WTC11 (cell line): ENCODE measurements around the gene ROPN1L.

Experiments used
- AR ChIP-seq: fragments of 250-450 bp; sonication (Bioruptor Pico); IDR thresholded peaks from 2 replicates; pipeline ENCODE4 v1.9.0; 2021; ENCODE audit warnings: mild to moderate bottlenecking
- FOXP1 ChIP-seq: sonication (generic); formaldehyde crosslinking; IDR thresholded peaks from 2 replicates; pipeline ENCODE4 v1.8.0; 2022; ENCODE audit warnings: missing genetic modification reagents, mild to moderate bottlenecking, moderate library complexity, borderline replicate concordance
- MYBL2 ChIP-seq: sonication (generic); formaldehyde crosslinking; IDR thresholded peaks from 2 replicates; pipeline ENCODE4 v1.8.1; 2023; ENCODE audit warnings: mild to moderate bottlenecking, moderate library complexity, missing genetic modification reagents
- NFYB ChIP-seq: sonication (generic); formaldehyde crosslinking; conservative IDR thresholded peaks from 2 replicates; pipeline ENCODE4 v1.8.0; 2022; ENCODE audit warnings: low read depth, missing genetic modification reagents
- TF ChIP-seq, protein P1 (sequence below): fragments of 200-600 bp; IDR thresholded peaks from 2 replicates; pipeline ENCODE4 v1.8.0; 2022; ENCODE audit warnings: antibody characterized with exemption
- TF ChIP-seq, protein P2 (sequence below): sonication (generic); formaldehyde crosslinking; IDR thresholded peaks from 2 replicates; pipeline ENCODE4 v1.8.1; 2023; ENCODE audit warnings: mild to moderate bottlenecking, missing genetic modification reagents, moderate library complexity

DNA sequence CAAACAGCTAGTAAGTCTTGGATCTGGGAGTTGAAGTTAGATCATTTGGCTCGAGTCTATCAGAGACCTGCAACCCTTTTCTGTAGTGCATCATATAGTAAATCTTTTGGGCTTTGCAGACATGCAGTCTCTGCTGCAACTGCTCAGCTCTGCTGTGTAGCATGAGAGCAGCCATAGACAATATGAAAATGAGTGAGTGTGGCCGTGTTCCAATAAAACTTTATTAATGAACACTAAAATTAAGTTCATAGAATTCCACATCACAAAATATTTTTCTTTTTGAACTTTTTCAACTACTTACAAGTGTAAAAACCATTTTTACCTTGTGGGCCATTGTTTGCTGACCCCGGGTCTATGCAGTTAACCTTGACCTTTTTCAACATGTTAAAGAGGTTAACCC, 35.2 kb downstream of the ROPN1L start:
- TF ChIP-seq, protein P1, sequence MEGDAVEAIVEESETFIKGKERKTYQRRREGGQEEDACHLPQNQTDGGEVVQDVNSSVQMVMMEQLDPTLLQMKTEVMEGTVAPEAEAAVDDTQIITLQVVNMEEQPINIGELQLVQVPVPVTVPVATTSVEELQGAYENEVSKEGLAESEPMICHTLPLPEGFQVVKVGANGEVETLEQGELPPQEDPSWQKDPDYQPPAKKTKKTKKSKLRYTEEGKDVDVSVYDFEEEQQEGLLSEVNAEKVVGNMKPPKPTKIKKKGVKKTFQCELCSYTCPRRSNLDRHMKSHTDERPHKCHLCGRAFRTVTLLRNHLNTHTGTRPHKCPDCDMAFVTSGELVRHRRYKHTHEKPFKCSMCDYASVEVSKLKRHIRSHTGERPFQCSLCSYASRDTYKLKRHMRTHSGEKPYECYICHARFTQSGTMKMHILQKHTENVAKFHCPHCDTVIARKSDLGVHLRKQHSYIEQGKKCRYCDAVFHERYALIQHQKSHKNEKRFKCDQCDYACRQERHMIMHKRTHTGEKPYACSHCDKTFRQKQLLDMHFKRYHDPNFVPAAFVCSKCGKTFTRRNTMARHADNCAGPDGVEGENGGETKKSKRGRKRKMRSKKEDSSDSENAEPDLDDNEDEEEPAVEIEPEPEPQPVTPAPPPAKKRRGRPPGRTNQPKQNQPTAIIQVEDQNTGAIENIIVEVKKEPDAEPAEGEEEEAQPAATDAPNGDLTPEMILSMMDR = no peak
- TF ChIP-seq NFYB = no peak
- no peak for TF ChIP-seq MYBL2 (CRISPR knock-in tag)
- no peak for TF ChIP-seq FOXP1 (CRISPR knock-in tag)
- TF ChIP-seq AR (CRISPR knock-in tag) = no peak
- TF ChIP-seq, protein P2, sequence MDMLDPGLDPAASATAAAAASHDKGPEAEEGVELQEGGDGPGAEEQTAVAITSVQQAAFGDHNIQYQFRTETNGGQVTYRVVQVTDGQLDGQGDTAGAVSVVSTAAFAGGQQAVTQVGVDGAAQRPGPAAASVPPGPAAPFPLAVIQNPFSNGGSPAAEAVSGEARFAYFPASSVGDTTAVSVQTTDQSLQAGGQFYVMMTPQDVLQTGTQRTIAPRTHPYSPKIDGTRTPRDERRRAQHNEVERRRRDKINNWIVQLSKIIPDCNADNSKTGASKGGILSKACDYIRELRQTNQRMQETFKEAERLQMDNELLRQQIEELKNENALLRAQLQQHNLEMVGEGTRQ = no peak
